Coronary artery (tissue), 2 donors: ENCODE measurements around the gene ZNF710.
"Not testable (repeated sequence)": the region's sequence is repeated elsewhere in the genome, so short reads cannot be mapped to it uniquely, and the experiment has no call there.

Experiments
- DNase-seq: peaks from one replicate; pipeline ENCODE4 v3.0.0-alpha.2; 2017; ENCODE audit warnings: low spot score
- H3K27ac ChIP-seq, 2 donors: fragments of 200-600 bp; sonication (generic); one replicate each; pipeline ENCODE4 v1.5.1; 2016 to 2019
- H3K4me3 ChIP-seq: fragments of 200-600 bp; sonication (generic); 2 replicates; pipeline ENCODE4 v1.5.1; 2016; ENCODE audit warnings: mild to moderate bottlenecking, moderate library complexity
- CTCF ChIP-seq: fragments of 200-600 bp; sonication (generic); IDR thresholded peaks from one replicate; pipeline ENCODE4 v1.5.1; 2019; ENCODE audit warnings: antibody characterized with exemption

Gene ZNF710, protein sequence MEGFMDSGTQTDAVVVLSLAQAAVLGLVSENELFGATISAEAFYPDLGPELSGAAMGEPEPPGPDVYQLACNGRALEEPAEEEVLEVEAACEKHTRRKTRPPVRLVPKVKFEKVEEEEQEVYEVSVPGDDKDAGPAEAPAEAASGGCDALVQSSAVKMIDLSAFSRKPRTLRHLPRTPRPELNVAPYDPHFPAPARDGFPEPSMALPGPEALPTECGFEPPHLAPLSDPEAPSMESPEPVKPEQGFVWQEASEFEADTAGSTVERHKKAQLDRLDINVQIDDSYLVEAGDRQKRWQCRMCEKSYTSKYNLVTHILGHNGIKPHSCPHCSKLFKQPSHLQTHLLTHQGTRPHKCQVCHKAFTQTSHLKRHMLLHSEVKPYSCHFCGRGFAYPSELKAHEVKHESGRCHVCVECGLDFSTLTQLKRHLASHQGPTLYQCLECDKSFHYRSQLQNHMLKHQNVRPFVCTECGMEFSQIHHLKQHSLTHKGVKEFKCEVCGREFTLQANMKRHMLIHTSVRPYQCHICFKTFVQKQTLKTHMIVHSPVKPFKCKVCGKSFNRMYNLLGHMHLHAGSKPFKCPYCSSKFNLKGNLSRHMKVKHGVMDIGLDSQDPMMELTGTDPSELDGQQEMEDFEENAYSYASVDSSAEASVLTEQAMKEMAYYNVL

GRCh38 chr15:90001062-90001682, at the start of gene ZNF710:
Gene ZNF710 (plus strand): TSS chr15:90001324. CDS start chr15:90067138, 65,814 bp downstream.
- Histone ChIP-seq H3K4me3 (peak within 1 kb of the TSS; percentile 98), H3K27ac (peak within 1 kb of the TSS; percentile 82 to 92)
- no peak for DNase-seq
- no peak for TF ChIP-seq CTCF

DNA sequence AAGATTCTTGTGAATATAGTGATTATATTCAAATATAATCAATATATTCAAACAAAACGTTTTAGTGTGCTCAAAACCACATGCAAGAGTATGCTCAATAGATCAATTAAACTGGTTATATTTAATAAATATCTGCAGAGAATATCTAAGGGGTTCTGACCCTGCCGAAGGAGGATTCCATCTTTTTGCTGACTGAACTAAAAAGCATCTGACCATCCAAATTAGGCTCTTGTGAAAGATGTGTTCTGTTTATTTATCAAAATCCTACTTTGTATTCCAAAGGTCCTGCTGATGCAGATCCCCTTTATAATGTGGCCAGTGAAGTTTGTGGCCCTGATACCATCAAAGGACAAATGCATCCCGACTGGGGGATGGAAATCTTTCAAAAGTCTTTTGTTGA, 46.6 kb upstream of the ZNF710 start:
- TF ChIP-seq CTCF = no peak
- no peak for DNase-seq
- Histone ChIP-seq H3K4me3 (no peak overlapping the region), H3K27ac (no peak overlapping the region)

DNA sequence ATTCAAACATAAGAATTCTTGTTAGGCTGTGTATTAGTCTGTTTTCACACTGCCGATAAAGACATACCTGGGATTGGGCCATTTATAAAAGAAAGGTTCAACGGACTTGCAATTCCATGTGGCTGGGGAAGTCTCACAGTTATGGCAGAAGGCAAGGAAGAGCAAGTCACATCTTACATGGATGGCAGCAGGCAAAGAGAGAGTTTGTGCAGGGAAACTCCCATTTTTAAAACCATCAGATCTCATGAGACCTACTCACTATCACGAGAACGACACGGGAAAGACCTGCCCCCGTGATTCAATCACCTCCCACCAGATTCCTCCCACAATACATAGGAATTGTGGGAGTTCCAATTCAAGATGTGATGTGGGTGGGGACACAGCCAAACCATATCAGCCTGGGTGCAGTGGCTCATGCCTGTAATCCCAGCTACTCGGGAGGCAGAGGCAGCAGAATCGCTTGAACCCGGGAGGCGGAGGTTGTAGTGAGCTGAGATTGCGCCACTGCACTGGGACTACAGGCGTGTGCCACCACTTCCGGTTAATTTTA, 45.6 kb upstream of the ZNF710 start:
- H3K4me3 ChIP-seq, DNase-seq, H3K27ac ChIP-seq: not testable (repeated sequence)

- Histone ChIP-seq H3K27ac (no peak overlapping the region), H3K4me3 (no peak overlapping the region)
- no peak for TF ChIP-seq CTCF
- no peak for DNase-seq
These were observed 42.9 kb upstream of the ZNF710 start for GRCh38 chr15:89958107-89958805.

GRCh38 chr15:89963301-89964231, 37.6 kb upstream of the ZNF710 start:
- Histone ChIP-seq H3K27ac (no peak overlapping the region), H3K4me3 (no peak overlapping the region)
- DNase-seq = no peak
- no peak for TF ChIP-seq CTCF

DNA sequence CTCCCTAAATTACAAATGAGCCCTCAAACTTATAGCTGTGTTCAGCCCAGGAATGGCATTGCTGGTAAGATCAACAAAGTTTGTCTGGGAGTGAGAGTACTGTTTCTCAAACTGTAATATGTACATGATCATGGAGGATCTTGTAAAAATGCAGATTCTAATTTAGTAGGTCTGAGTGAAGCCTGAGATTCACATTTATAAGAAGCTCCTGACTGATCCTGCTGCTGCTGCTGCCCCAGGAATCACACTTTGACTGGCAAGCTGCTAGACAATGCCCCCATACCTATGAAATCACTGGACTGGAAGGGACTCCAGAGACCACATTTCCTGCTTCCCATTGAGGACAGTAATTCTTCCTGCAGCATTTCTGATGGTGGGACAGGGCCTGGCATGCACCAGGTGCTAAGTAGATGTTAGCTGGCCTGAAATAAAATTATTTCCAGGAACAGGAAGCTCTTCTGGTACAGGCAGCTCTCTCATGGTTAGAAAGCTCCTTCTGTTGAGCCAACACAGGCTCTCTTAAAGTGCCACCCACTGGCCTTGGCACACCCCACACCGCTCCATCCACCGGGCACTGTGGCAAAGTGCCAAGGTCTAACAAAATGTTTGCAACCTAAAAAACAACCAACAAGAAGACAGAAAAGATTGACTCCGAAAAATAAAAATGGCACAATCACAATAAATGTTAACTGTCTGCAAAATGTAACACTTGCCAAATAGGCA, 36.7 kb upstream of the ZNF710 start:
- no peak for DNase-seq
- Histone ChIP-seq H3K27ac (no peak overlapping the region), H3K4me3 (no peak overlapping the region)
- no peak for TF ChIP-seq CTCF
